ENCODE data around the gene CINP.

Gene CINP

DNA sequence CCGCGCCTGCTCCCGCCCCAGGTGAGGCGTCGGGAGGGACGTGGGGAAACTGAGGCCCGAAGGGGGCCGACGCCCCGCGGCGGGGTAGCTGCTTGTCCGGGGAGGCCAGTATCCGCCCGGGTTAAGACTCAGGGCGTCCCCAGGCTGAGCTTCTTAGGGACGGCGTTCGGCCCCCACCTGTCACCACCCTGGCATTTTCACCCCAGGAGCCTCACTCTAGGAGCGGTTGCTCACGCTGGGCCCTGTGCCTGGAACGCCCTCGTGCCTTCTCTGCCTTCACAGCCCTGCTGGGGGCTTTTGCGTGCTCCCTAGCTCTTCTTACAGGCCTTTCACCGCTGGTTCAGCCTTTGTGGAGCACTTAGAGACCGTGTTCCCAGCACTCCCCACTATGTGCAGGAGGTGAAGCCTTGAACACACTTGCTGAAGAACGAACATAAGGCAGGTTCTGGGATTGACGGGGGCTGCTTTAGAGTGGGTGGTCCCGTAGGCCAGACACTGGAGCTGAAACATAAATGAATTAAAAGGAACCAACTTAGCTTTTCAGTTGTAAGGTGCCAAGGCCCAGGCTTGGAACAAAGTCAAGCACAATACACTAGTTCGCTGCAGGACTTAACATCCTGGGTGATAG lies 42.5 kb downstream of the CINP start:
- peaks cover 16% of the 10 kb centered on the region for H3K36me3 ChIP-seq (ENCODE audit: control insufficient read depth, low read length)
- no peak overlapping the region; the same call in 1 of the 2 replicates for H3K27ac ChIP-seq (ENCODE audit: low read depth, low read length)
- H3K9me2 ChIP-seq (replicated peaks; ENCODE audit: control insufficient read depth, low read length): no peaks in the 10 kb centered on the region
- H3K27me3 ChIP-seq (ENCODE audit: control insufficient read depth, low read length): no peaks in the 10 kb centered on the region
- H3K79me2 ChIP-seq (ENCODE audit: control insufficient read depth, low read length): peaks cover 22% of the 10 kb centered on the region
- peak overlapping the region; percentile 94 for H3K4me3 ChIP-seq (ENCODE audit: low read length)
- TF ChIP-seq CTCF (IDR thresholded peaks at IDR 0.05; ENCODE audit: low read depth, low read length, poor library complexity, severe bottlenecking) (no peak), EZH2phosphoT487 (IDR thresholded peaks at IDR 0.05; ENCODE audit: borderline replicate concordance, low read length) (no peak)
- H3K4me1 ChIP-seq (ENCODE audit: control insufficient read depth, low read length): peaks cover 35% of the 10 kb centered on the region
- no peaks in the 10 kb centered on the region for H3K9me3 ChIP-seq (ENCODE audit: control insufficient read depth, insufficient read depth, low read length)
- H3F3A ChIP-seq (ENCODE audit: control insufficient read depth, insufficient read depth): no peaks in the 10 kb centered on the region
- H4K20me1 ChIP-seq (ENCODE audit: control insufficient read depth, insufficient read depth, low read depth, low read length): no peaks in the 10 kb centered on the region
- H3K4me2 ChIP-seq (ENCODE audit: low read length): peak overlapping the region; percentile 98

GRCh38 chr14:102319351-102320032 lies 43.2 kb downstream of the CINP start, which contains the start of gene ZNF839:
TSS of gene ZNF839 (plus strand) at chr14:102319746. CDS start at chr14:102319766, 20 bp downstream.
- Histone ChIP-seq H3K9me2 (replicated peaks; ENCODE audit: control insufficient read depth, low read length) (no peaks in the 10 kb centered on the region), H3K4me3 (ENCODE audit: low read length) (peak within 1 kb of the TSS; percentile 94), H4K20me1 (ENCODE audit: control insufficient read depth, insufficient read depth, low read depth, low read length) (no peaks in the 10 kb centered on the region), H3F3A (ENCODE audit: control insufficient read depth, insufficient read depth) (no peaks in the 10 kb centered on the region), H3K36me3 (ENCODE audit: control insufficient read depth, low read length) (peaks cover 16% of the 10 kb centered on the region), H3K79me2 (ENCODE audit: control insufficient read depth, low read length) (peaks cover 22% of the 10 kb centered on the region), H3K4me1 (ENCODE audit: control insufficient read depth, low read length) (peaks cover 40% of the 10 kb centered on the region), H3K27ac (ENCODE audit: low read depth, low read length) (peak within 1 kb of the TSS; percentile 30), H3K9me3 (ENCODE audit: control insufficient read depth, insufficient read depth, low read length) (no peaks in the 10 kb centered on the region), H3K27me3 (ENCODE audit: control insufficient read depth, low read length) (no peaks in the 10 kb centered on the region), H3K4me2 (ENCODE audit: low read length) (peak within 1 kb of the TSS; percentile 98)
- TF ChIP-seq EZH2phosphoT487 (IDR thresholded peaks at IDR 0.05; ENCODE audit: borderline replicate concordance, low read length) (no peak), CTCF (IDR thresholded peaks at IDR 0.05; ENCODE audit: low read depth, low read length, poor library complexity, severe bottlenecking) (no peak)

DNA sequence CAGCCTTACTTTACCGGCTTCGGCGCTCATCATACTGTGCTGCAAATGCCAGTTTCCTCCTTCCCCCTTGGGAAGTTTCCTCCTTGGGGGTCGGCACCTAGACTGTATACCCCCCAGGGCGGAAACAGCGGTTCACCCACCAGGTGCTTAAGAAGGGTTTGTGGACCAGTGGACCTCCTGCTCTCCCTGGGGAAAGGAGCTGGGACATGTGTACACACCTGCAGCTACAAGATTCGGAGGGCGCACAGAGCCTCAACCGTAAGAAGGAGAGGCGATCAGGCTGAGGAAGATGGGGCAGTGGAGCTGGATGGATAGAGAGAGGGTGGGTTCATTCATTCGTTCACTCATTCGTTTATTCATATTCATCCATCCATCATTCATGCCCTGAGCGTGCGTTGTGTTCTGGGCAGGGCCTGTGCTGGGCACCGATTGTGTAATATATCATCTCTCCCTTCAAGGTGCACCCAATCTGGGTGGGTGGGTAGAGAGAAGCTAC lies 43.9 kb downstream of the CINP start:
- Histone ChIP-seq H3K4me3 (ENCODE audit: low read length) (peak overlapping the region; percentile 94), H4K20me1 (ENCODE audit: control insufficient read depth, insufficient read depth, low read depth, low read length) (no peaks in the 10 kb centered on the region), H3K27ac (ENCODE audit: low read depth, low read length) (peak overlapping the region; percentile 30), H3F3A (ENCODE audit: control insufficient read depth, insufficient read depth) (no peaks in the 10 kb centered on the region), H3K9me3 (ENCODE audit: control insufficient read depth, insufficient read depth, low read length) (no peaks in the 10 kb centered on the region), H3K4me2 (ENCODE audit: low read length) (peak overlapping the region; percentile 93), H3K4me1 (ENCODE audit: control insufficient read depth, low read length) (peaks cover 45% of the 10 kb centered on the region), H3K79me2 (ENCODE audit: control insufficient read depth, low read length) (peaks cover 22% of the 10 kb centered on the region), H3K9me2 (replicated peaks; ENCODE audit: control insufficient read depth, low read length) (no peaks in the 10 kb centered on the region), H3K27me3 (ENCODE audit: control insufficient read depth, low read length) (no peaks in the 10 kb centered on the region), H3K36me3 (ENCODE audit: control insufficient read depth, low read length) (peaks cover 16% of the 10 kb centered on the region)
- no peak for TF ChIP-seq CTCF (IDR thresholded peaks at IDR 0.05; ENCODE audit: low read depth, low read length, poor library complexity, severe bottlenecking)
- TF ChIP-seq EZH2phosphoT487 (IDR thresholded peaks at IDR 0.05; ENCODE audit: borderline replicate concordance, low read length): no peak
